ENCODE data around the gene CYGB.

- TF ChIP-seq CTCF (IDR thresholded peaks at IDR 0.05) = no peak
- TF ChIP-seq POLR2A (IDR thresholded peaks at IDR 0.05) = no peak
- TF ChIP-seq EP300 (IDR thresholded peaks at IDR 0.05) = no peak
Measured at GRCh38 chr17:76576189-76576588, 38.7 kb upstream of the CYGB start.

Measured in gastroesophageal sphincter (tissue), 3 donors.